COLO829 (cell line): ENCODE results near the gene COTL1.

Experiments used
- DNase-seq: peaks from one replicate; pipeline ENCODE4 v3.0.0; 2012; ENCODE audit warnings: low spot score

The COTL1 gene

DNA sequence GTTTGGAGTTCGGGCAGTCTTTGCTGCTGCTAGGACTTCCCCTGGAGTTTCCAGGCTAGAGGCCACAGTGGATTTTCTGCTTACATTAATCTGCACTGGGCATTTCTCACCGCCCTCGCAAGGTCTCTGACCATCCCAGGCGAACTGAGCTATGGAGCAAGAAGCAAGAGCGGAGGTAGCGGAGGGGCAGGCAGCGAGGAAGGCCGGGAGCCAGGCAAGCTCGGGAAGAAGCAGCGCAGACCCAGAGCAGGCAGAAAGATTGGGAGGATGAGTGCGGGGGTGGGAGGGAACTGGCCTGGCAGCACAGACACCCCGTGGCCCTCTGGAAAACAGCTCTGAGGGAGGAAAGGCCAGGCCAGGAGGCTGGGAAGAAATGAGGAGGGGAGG lies 3.8 kb downstream of the COTL1 start:
- no peak for DNase-seq

DNA sequence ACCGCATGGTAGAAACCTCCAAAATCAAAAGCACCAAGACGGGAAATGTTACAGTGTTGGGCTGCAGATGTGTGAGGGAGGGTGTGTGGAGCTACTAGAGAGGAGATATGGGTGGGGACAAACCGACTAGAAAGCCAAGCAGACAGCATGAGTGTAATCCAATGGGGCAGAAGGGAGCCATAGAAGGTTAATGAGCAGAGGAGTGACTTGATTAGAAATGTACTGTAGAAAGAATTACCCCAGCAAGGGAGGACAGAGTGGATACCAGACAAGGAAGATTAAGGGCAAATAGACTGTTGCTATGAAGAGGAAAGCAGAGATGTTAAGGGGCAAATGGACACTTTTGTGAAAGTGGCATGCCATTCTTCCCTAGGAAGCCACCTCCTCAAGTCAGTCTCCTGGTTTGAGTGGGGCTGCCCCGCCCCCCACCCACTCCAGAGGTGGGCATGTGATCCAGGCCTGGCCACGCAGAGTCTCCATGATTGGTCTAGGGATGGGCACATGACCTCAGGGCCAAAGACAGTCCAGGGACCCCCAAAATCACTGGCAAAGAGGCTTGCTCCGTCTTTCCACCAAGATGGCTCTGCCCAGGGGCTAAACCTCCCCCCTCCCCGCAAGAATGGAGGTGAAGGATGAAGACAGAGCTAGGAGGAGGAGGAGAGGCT lies 4.3 kb downstream of the COTL1 start:
- DNase-seq: no peak

DNA sequence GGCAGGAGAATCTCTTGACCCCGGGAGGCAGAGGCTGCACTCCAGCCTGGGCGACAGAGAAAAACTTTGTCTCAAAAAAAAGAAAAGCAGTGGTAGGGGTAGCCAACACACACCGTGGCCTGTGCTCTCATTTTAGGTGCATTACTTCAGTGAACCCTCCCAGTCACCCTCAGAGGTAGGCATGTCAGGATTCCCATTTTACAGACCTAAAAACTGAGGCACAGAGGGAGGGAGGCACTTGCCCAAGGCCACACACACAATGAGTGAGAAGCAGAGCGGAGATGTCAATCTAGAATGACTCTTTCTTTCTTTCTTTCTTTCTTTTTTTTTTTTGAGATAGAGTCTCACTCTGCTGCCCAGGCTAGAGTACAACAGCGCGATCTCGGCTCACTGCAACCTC lies 5.2 kb downstream of the COTL1 start:
- DNase-seq: no peak

DNA sequence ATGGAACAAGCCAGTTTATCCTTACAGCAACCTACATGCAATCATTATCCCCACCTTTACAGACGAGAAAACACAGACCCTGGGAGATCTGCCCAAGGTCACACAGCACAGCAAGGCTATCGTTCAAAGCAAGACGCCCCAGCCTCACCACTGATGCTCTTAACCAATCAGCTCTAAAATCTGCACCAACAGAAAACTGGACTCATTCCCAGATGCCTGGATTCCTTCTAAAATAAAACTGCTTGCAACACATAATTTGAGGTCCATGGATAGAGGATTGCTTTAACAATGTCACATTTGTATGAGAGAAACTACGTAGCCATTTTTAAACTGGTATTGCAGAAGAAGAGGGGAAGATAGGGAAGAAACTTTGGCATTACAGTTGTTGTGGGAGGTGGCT lies 6.8 kb downstream of the COTL1 start:
- DNase-seq: no peak

DNA sequence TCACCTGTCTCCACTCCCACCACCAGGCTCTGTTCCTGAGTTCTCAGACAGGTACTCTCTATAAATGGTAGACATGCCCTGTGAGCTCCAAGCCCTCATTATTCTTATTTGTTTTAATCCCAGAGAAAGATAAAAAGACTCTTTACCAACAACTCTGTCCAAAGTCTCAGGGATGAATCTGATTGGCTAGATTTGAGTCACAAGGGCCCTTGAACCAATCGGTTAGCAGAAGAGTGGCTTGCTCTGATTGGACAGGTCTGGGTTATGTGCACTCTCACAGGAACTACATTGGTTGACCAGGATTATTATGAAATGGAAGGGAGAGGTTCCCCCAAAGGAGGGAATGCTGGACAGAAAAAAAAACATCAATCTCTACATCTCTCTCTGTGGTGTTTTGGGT lies 7.5 kb downstream of the COTL1 start:
- DNase-seq: no peak

DNA sequence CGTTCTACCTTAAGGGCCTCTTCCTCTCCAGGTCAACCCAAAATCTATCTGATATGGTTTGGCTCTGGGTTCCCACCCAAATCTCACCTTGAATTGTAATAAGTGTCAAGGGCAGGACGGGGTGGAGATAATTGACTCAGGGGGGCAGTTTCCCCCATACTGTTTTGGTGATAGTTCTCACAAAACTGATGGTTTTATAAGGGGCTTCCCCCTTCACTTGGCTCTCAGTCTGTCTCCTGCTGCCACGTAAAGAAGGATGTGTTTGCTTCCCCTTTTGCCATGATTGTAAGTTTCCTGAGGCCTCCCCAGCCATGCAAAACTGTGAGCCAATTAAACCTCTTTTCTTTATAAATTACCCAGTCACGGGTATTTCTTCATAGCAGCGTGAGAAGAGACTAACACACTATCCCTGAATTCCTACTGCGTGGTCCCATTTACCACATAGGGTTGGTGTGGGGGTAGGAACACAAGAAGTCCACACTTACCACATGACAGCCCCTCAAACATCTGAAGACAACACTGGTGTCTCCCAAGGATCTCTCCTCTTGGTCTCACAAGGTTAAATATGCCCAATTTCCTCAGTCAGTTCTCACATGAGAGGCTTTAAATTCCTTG lies 8.2 kb downstream of the COTL1 start:
- DNase-seq: no peak

DNA sequence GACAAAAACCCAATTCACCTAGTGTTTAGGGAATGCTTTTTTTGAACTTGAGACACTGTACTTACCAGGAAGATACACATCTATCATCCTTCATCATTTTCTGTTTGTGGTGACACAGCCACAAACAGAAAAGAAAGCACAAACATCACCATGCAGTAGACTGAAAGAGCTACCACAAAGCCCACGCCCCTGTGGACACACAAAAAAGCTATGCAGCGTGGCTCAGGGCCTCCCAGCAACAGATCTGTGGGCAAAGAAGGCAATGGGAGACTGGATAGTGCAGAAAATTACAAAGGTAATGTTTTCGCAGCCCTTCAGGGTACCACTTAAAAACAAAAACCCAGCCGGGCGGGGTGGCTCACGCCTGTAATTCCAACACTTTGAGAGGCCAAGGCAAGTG lies 9.6 kb downstream of the COTL1 start:
- no peak for DNase-seq

DNA sequence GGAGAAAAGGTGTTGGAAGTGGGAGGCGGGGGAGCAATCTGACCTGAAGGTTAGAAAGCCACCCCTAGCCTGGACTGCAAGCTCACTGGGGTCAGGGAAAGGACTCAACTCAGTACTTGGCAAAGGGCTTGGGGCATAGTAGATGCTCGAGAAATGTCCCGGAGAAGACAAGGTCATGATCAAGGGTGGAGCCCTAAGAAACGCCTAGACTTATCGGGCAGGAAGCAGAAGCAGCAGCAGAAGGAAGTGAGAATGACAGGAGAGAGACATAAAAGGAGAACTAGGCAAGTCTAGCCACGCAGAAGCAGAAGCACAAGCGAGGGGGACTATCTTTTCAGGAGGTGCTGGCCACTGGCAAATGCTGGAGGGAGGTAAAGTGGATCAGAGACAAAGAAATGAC lies 10.2 kb downstream of the COTL1 start:
- no peak for DNase-seq

DNA sequence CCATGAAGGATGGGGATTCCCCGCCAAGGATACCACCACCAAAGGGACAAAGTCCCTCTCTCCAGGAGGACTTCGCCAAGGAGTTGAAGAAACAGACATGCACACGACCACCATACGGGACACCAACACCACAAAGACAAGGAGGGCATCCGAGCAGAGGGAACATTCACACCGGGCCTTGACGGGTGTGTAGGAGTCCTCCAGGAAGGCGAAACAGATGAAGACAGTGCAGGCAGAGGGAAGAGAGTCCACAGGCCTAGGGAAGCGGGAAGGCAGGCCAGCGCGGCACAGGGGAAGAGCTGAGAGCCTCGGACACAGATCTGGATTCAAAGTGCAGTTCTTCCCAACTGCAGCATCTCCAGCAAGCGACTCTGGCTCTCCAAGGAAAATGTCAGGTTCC lies 10.8 kb downstream of the COTL1 start:
- no peak for DNase-seq

DNA sequence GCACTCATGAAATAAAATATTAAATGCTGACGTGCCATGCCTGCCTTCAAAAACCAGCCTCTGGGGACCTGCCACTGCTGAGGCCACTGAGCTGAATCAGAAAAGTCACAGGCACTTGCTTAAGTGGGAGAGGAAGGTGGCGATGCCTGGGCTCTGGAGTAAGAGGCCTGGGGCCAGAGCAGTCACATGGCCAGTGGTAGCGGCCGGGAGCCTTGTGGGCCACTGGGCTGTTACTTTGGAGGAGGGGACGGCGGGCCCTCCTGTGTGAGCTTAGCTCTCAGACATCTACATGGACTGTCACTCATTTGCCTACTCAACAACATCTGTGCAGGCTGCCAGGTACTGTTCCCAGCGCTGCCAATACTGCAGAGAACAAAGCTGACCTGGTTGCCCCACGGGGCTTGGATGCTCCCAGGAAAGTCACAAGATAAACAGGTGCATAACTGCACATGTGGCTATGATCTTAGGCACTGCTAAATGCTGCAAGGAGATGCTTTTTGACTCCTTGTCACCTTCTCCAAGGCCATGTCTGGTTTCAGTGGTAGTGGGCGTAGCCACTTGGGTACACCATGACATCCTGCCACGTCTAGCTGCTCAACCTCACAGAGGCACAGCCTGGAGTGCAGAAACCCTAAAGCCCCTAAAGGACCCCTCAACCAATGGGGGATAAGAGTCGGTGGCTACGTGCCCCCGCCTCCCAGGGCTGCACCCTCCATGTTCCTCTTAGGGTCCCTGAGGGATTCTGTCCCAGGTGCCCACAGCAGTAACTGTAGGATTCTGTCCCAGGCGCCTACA lies 11.6 kb downstream of the COTL1 start:
- no peak for DNase-seq

DNA sequence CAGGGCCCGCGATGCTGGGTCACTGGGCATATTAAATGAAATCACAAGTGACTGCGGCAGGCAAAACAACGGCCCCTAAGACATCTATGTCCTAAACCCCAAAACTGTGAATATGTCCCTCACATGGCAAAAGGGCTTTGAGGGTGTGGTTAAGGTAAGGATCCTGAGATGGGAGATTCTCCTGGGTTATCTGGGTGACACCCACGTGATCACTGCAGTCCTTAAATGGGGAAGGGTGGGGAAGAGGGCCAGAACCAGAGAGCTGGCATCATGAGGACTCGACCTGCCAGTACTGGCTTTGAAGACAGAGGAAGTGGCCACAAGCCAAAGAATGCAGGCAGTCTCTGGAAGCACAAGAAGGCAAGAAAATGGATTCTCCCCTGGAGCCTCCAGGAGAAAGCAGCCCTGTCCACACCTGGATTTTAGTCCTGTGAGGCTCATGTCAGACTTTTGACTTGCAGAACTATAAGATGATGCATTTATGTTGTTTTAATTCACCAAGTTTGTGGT lies 12.5 kb downstream of the COTL1 start:
- DNase-seq: no peak

DNA sequence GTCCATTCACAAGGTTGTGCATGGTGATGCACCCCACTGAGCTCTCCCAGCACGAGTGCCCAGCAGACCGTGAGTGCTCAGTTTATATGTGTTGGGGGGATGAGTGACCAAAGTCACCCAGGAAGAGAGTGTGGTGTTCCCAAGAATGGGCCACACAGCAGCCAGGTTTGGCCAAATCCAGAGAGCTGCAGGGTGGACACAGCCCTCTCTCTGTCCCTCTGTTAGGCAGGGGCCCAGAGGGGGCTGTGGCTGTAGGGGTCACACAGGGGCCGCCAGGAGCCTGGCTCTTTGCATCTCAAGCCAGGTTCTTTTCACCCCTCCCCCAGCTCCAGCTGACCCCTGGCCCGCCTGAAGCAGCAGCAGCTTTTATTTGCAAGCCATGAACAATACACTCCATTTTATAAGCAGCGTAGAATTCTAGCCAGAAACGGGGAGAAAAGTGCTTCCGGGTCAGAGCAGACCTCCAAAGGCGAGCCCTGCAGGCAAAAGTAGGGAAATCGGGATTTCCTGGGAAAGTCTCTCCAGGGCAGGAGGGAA lies 13.3 kb downstream of the COTL1 start:
- no peak for DNase-seq

DNA sequence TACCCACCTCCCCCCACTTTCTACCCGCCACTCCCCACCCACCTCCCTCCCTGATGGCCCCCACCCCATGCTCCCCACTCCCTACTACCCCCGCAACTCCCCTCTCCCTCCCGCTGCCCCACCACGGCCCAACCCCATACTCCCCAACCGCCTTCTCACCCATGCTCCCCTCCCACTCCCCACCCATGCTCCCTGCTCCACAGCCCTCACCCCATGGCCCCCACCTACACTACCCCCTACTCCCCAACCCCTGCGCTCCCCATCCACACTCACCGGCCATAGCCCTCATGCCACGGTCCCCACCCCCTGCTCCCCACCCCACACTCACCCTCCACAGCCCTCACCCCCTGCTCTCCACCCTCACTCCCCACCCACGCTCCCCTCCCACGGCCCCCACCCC lies 13.9 kb downstream of the COTL1 start:
- no peak for DNase-seq

DNA sequence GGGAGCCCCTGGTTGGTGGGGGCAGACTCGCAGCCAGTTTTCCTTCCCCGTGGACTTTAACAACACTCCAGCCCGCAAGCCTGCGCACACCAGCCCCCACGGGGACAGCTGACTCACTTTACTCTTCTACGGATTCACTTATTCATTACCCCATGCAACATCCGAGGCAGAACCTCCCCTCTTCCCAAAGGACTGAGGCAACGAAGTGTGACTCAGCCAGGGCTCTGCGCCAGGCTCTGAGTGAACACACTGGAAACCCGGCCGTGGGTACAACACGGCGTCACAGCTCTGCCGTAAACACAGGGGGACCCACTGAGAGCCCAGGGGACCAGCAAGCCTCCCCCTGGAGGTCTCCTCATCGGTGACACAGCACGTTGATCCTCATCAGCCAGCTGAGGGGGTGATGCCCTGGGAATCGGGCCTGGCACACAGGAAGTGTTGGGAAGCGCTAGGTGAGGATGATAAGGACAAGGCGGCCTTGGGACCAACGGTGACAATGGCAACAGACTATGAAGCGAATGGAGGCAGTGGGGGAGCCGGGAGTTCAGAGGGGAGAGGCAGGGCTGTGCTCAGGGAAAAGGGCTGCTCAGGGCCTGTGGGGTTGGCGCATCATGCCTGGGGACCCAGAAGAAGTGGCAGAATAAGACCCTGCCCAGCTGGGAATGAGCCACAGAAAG lies 14.6 kb downstream of the COTL1 start:
- peak; percentile 34 for DNase-seq

DNA sequence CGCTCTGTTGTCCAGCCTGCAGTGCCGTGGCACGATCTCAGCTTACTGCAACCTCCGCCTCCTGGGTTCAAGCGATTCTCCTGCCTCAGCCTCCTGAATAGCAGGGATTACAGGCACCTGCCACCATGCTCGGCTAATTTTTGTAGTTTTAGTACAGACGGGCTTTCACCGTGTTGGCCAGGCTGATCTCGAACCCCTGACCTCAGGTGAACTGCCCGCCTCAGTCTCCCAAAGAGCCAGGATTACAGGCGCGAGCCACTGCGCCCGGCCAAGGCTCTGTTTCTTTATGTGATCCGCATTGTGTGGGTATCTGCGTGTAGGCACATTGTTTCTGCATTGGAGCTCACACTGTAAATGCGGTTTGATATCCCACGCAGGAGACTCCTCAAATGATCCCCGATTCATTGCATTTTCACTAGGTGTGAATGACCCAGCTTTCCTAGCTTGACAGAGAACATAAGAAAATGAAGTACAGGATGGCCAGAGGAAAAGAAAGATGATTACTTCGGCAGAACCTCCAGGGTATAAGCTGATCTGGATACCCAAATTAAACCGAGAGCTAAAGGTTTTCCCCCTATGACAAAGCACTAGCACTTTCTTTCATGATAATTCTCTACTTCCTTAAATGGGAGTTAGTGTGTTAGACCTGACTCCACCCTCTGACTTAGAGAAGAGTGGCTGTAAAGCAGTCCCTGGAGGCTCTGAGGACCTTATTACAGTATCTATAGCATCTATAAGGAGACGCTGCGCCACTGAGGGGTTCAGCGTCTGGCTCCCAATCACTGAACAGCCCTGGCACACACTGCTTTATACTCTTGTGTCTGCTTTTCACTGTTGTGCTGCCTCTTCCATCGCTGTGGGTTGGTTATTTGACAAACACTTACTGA lies 17.3 kb downstream of the COTL1 start:
- DNase-seq: no peak

DNA sequence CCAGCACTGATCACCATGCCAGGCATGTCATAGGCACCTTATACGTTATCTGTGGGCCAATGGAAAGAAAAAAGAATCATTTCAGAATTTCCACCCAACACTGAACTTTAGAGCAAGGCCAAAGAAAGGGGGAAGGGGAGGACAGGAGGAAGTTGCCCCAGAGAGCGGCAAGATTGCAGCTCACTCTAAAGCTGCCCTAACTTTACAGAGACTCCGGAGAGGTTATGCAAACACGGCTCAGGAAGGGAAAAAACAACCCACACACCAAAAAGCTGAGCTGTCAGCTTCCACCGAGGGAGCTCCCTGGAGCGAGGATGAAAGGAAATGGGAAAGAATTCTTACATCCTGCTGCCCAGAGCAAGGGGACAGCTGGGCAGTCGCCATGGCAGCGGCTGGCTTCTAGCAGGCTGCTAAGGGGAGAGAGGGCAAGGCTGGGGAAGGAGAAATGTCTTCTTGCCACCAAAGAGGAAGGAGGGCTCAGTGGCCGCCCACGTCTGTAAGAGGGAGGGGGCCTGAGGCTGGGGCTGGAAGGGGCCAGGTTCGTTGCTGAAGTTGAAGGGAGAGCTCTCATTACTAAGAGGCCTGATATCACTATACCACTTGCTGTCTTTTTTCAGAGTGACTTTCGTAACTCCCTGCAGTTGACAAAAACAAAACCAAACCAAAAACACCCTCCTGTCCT lies 18.2 kb downstream of the COTL1 start:
- DNase-seq: no peak

DNA sequence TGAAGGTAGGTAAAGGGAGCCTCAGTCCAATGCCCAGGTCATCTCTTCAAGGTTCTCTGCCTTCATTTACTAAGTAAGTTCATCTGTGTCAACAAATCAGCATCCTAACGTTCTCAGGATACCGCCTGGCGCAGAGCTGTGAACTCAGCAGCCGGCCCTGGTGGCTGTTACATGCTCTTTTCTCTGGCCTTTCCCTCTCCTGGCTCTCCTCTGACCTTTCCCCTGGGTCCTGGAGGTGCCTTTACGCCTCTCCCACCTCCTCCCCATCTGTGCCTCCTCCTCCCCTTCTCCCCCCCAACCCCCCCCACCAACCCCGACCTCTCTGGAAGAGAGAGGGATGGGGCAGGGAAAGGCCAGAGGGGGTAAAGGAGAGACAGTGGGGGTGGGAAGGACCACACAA lies 19.5 kb downstream of the COTL1 start:
- DNase-seq: no peak

DNA sequence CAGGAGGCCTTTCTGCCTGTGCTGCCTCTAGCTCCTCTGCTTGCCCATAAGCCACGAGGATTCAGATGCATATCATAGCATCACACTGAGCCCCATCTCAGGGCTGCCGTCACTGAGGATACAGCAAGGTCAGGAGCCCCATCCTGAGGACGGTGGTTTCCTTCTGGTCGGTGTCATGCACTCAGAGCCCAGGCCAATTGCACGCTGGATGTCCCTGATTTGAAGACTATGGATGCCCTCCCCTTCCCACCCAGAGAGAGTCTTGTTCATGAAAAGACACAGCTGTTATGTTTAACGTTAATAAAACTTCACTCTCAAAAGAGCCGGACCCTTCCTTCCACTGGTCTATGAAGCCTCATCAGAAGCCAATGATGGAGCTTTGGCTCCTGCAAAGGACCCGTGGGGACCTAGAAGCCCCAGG lies 19.9 kb downstream of the COTL1 start:
- DNase-seq: no peak

DNA sequence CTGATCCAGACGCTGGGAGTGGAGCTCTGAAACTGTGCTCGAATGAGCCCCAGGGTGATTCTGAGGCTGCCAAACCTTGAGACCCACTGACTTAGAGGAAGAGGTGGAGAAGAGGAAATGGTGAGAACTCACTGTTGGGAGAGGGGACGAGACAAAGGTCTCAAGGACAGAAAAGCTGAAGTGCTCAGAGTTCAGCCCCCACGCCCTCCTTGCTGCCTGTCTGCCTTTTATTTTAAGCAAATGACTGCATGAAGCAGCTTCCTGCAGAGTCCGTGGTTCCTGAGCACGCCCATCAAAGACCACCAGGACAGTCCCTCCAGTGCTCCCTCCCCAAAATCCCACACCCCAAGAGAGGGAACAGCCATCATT lies 20.4 kb downstream of the COTL1 start:
- no peak for DNase-seq

DNA sequence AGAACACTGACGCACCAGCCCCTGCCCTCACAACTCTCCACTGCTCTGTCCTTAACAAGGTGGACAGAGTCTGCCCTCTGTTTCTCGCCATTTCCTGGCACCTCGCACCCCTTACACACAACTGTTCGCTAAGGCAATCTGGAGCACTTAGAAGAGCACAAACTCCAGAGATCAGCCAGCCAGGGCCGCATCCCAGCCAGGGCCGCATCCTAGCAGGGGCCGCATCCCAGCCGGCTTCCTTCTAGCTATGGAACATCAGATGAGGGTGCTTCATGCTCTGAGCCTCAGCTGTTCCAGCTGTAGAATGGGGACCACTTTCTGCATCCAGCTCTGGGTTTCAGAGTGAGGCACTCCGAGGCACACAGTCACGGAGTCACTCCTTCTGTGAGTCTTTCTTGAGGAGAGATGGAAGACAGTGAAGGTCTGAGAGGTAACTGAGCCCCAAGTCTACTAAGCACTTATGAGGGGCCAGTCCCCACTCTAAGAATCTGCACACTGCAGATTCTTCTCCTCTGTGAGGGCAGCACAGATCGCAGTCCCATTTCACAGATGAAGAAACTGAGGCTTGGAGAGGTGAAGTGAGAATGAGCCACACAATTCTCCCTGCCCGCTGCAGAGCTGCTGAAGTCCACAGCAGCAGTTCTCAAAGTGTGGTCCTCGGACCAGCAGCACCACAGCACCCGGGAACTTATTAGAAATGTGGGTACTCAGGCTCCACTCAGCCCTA lies 20.9 kb downstream of the COTL1 start:
- DNase-seq: no peak
